GM12872 (cell line): Measurements from ENCODE around the gene PPP1R37.

Experiments
- CTCF ChIP-seq: IDR thresholded peaks from 3 replicates; pipeline ENCODE4 v1.5.1; 2011; ENCODE audit warnings: low read depth, mild to moderate bottlenecking, low read length, moderate library complexity; ENCODE audit not compliant: insufficient read depth

PPP1R37 gene

GRCh38 chr19:45094137-45094536 lies 1.2 kb downstream of the PPP1R37 start:
- TF ChIP-seq CTCF, result no peak

- no peak for TF ChIP-seq CTCF
These were observed 1.7 kb downstream of the PPP1R37 start for GRCh38 chr19:45094707-45095106.

- TF ChIP-seq CTCF, result no peak
These were observed 2.8 kb downstream of the PPP1R37 start for GRCh38 chr19:45095496-45096413.

- TF ChIP-seq CTCF, result no peak
These were observed 3.7 kb downstream of the PPP1R37 start for GRCh38 chr19:45096700-45097099.

GRCh38 chr19:45097450-45097775 lies 4.4 kb downstream of the PPP1R37 start:
- TF ChIP-seq CTCF, result no peak

- TF ChIP-seq CTCF, result no peak
These were observed 5.0 kb downstream of the PPP1R37 start for GRCh38 chr19:45097776-45098520.
